ENCODE measurements around the gene NBEAL2.
A peak's percentile ranks its signal among the peaks of the same experiment; 100 is the strongest.

The NBEAL2 gene

GRCh38 chr3:46992231-46992630, 12.8 kb downstream of the NBEAL2 start:
- Mint-ChIP-seq H3K27me3 (no peaks in the 10 kb centered on the region), H3K36me3 (peaks cover 52% of the 10 kb centered on the region), H3K27ac (peak overlapping the region; percentile 30), H3K4me3 (no peak overlapping the region), H3K4me1 (peaks cover 44% of the 10 kb centered on the region), H3K9me3 (no peaks in the 10 kb centered on the region)
- CTCF ChIA-PET = interaction anchor here (1.2 kb wide), 1 partner anchor 12 kb away, joined by 4 read pairs; the partner anchor contains the start of gene NBEAL2
- DNase-seq = no peak

DNA sequence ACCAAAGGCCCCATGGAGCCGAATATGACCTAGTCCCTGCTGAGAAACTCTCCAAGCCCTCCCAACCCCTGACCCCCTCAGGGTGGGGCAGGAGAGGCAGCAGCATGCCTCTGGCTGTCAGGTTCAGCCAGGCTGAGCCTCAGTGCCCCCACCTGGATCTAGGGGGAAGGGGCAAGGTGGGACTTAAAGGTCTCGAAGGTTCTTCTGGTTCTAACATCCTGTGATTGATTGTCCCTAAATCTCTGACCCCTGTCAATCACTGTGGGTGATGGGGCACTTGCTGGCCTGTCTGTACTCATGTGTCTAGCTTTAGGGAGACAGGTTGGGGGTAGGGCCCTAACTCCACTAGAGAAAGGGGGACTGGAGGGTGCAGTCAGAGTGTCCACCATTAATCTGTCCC, 13.8 kb downstream of the NBEAL2 start:
- H3K4me3 Mint-ChIP-seq = no peak overlapping the region
- peaks cover 36% of the 10 kb centered on the region for H3K4me1 Mint-ChIP-seq
- H3K27me3 Mint-ChIP-seq = no peaks in the 10 kb centered on the region
- no peaks in the 10 kb centered on the region for H3K9me3 Mint-ChIP-seq
- H3K27ac Mint-ChIP-seq = peak overlapping the region; percentile 68
- CTCF ChIA-PET = interaction anchor here (0.6 to 1.2 kb wide), 4 partner anchors 11 to 46 kb away, joined by 3 to 4 read pairs (median 3); partner anchors contain the start of gene NBEAL2
- H3K36me3 Mint-ChIP-seq = peaks cover 52% of the 10 kb centered on the region
- DNase-seq = no peak

- Mint-ChIP-seq H3K36me3 (peaks cover 49% of the 10 kb centered on the region), H3K4me1 (peaks cover 30% of the 10 kb centered on the region), H3K27ac (no peak overlapping the region), H3K4me3 (no peak overlapping the region), H3K27me3 (no peaks in the 10 kb centered on the region), H3K9me3 (no peaks in the 10 kb centered on the region)
- CTCF ChIA-PET = interaction anchor here (0.6 to 0.9 kb wide), 2 partner anchors 12 to 25 kb away, joined by 3 read pairs; no protein-coding TSS in a partner anchor
- no peak for DNase-seq
Measured at GRCh38 chr3:46993986-46994385, 14.5 kb downstream of the NBEAL2 start.

- Mint-ChIP-seq H3K4me3 (no peak overlapping the region), H3K9me3 (no peaks in the 10 kb centered on the region), H3K27me3 (no peaks in the 10 kb centered on the region), H3K36me3 (peaks cover 43% of the 10 kb centered on the region), H3K27ac (no peak overlapping the region), H3K4me1 (peaks cover 19% of the 10 kb centered on the region)
- no peak for DNase-seq
- CTCF ChIA-PET = no interaction called here
Measured at GRCh38 chr3:46994801-46995731, 15.6 kb downstream of the NBEAL2 start.

DNA sequence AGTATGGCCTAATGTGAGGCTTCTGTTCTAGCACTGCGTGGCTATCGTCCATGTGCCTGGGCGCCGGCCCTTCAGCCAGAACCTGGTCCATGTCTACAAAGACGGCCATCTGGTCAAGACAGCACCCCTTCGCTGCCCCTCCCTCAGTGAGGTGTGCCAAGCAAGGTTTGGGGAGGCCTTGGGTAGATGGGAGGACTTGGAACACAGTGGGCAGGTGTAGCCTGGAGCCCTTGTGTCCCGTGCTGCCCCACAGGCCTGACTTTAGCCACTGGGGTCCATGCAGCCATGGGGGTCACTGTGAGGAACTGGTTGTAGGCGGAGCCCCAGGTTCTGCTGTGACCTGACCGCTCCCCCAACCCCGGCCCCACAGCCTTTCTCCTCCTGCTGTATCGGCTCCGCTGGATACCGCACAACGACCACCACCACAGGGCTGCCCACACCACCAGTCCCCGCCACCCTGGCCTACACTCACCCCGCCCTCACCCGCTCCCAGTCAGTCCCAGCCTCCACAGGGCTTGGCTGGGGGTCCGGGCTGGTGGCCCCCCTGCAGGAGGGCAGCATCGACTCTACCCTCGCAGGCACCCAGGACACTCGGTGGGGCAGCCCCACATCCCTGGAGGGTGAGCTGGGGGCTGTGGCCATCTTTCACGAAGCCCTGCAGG, 16.6 kb downstream of the NBEAL2 start:
- CTCF ChIA-PET = interaction anchor here (4.4 kb wide), 1 partner anchor 73 kb away, joined by 28 read pairs; no protein-coding TSS in a partner anchor

DNA sequence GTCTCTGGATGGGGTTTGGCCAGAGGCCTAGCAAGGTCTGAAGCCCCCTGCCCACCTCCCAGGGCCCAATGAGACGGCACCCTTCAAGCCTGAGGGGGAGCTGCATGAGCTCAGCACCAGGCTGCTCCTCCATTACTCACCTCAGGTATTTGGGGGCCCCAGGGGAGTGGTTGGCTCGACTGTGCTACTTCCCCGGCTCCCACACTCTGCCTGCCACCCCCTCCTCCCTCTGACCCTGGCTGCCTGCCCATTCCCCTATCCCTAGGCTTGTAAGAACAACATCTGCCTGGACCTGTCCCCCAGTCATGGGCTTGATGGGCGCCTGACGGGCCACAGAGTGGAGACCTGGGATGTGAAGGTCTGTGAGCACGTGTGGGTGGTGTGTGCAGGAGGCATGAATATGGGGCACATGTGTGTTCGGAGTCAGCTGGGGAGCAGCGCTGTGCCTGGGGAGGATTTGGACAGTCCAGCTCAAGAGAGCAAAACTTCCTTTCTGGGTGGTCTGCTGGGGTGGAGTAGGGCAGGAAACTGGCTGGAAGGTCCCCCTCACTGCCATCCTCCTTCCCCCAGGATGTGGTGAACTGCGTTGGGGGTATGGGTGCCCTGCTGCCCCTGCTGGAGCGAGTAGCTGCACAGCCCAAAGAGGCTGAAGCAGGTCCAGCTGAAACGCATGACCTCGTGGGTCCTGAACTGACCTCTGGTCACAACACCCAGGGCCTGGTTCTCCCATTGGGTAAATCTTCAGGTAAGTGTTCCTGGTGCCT, 17.4 kb downstream of the NBEAL2 start:
- no peak for DNase-seq
- H3K4me3 Mint-ChIP-seq = no peak overlapping the region
- no peaks in the 10 kb centered on the region for H3K27me3 Mint-ChIP-seq
- peaks cover 9% of the 10 kb centered on the region for H3K4me1 Mint-ChIP-seq
- H3K36me3 Mint-ChIP-seq = peaks cover 44% of the 10 kb centered on the region
- CTCF ChIA-PET = interaction anchor here (1.3 to 4.4 kb wide), 2 partner anchors 74 to 78 kb away, joined by 5 to 28 read pairs; no protein-coding TSS in a partner anchor
- H3K27ac Mint-ChIP-seq = peak overlapping the region; percentile 74
- no peaks in the 10 kb centered on the region for H3K9me3 Mint-ChIP-seq

More for the DNA sequence above, 16.6 kb downstream of the NBEAL2 start:
- no peaks in the 10 kb centered on the region for H3K27me3 Mint-ChIP-seq
- no peaks in the 10 kb centered on the region for H3K9me3 Mint-ChIP-seq
- no peak for DNase-seq
- H3K27ac Mint-ChIP-seq = no peak overlapping the region
- no peak overlapping the region for H3K4me3 Mint-ChIP-seq
- peaks cover 12% of the 10 kb centered on the region for H3K4me1 Mint-ChIP-seq
- peaks cover 41% of the 10 kb centered on the region for H3K36me3 Mint-ChIP-seq

DNA sequence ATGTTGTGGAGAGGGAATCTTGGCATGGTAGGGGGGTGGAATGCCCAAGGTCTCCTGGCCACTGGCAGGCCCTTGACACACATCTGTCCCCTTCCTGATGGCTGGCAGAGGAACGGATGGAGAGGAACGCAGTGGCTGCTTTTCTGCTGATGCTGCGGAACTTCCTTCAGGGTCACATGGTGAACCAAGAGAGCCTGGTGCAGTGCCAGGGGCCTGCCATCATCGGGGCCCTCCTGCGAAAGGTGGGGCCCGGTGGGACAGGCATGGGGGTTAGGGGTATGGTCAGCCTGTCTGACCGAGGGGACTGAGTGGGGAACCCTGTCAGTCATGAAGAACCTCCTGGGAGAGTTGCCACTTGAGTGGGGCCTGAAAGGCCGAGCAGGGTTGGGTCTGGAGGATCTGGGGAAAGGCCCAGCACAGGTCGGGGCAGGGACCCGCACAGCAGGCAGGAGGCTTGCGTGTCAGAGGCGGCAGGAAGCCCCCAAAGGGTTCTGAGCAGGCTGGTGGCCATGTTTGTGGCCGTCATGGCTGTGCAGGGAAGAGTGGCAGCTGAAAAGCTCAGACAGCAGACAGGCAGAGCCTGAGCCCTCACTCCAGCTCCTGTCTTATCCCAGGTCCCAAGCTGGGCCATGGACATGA, 18.1 kb downstream of the NBEAL2 start:
- Mint-ChIP-seq H3K4me3 (no peak overlapping the region), H3K9me3 (no peaks in the 10 kb centered on the region), H3K4me1 (peaks cover 9% of the 10 kb centered on the region), H3K36me3 (peaks cover 44% of the 10 kb centered on the region), H3K27ac (peak overlapping the region; percentile 24), H3K27me3 (no peaks in the 10 kb centered on the region)
- CTCF ChIA-PET = interaction anchor here (0.8 to 4.4 kb wide), 14 partner anchors 9 to 86 kb away, joined by 3 to 28 read pairs (median 4); partner anchors contain the start of gene NBEAL2
- DNase-seq = no peak

DNA sequence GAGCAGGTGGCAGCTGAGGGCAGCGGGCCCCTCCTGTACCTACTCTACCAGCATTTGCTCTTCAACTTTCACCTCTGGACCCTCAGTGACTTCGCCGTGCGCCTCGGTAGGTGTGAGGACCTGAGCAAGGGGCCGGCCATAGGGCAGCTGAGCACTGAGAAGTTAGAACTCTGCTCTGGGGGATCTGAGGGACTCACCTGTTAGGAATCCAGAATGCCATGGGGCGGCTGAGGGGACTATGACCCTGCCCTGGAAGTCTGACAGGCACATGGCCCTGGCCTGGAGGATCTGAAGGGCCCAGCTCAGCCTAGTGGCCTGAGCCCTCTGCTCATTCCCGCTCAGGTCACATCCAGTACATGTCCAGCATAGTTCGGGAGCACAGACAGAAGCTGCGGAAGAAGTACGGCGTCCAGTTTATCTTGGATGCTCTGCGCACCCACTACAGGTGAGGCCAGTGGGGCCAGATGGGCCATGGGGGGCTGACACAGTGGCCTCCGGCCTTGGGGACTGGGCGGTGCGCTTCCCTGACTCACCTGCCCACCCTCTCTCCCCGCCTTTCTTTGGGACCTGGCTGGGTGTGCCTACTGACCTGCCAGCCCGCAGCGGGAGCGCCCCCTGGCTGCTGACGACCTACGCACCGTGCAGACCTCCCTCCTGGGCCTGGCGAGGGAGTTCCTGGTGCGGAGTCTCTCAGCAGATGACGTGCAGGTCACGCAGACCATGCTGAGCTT, 18.8 kb downstream of the NBEAL2 start:
- no peak overlapping the region for H3K4me3 Mint-ChIP-seq
- peaks cover 44% of the 10 kb centered on the region for H3K36me3 Mint-ChIP-seq
- peaks cover 9% of the 10 kb centered on the region for H3K4me1 Mint-ChIP-seq
- no peaks in the 10 kb centered on the region for H3K9me3 Mint-ChIP-seq
- no peak overlapping the region for H3K27ac Mint-ChIP-seq
- no peaks in the 10 kb centered on the region for H3K27me3 Mint-ChIP-seq
- peak; percentile 81 for DNase-seq
- CTCF ChIA-PET = interaction anchor here (0.6 to 4.4 kb wide), 17 partner anchors 8 to 89 kb away, joined by 3 to 28 read pairs (median 4); partner anchors contain the start of gene NBEAL2

GRCh38 chr3:46998852-46999515, 19.5 kb downstream of the NBEAL2 start:
- DNase-seq = no peak
- H3K27ac Mint-ChIP-seq = no peak overlapping the region
- no peaks in the 10 kb centered on the region for H3K9me3 Mint-ChIP-seq
- H3K4me1 Mint-ChIP-seq = peaks cover 9% of the 10 kb centered on the region
- no peak overlapping the region for H3K4me3 Mint-ChIP-seq
- CTCF ChIA-PET = interaction anchor here (0.6 to 4.4 kb wide), 12 partner anchors 11 to 89 kb away, joined by 3 to 28 read pairs (median 4); partner anchors contain the start of gene NBEAL2
- H3K27me3 Mint-ChIP-seq = no peaks in the 10 kb centered on the region
- peaks cover 51% of the 10 kb centered on the region for H3K36me3 Mint-ChIP-seq

DNA sequence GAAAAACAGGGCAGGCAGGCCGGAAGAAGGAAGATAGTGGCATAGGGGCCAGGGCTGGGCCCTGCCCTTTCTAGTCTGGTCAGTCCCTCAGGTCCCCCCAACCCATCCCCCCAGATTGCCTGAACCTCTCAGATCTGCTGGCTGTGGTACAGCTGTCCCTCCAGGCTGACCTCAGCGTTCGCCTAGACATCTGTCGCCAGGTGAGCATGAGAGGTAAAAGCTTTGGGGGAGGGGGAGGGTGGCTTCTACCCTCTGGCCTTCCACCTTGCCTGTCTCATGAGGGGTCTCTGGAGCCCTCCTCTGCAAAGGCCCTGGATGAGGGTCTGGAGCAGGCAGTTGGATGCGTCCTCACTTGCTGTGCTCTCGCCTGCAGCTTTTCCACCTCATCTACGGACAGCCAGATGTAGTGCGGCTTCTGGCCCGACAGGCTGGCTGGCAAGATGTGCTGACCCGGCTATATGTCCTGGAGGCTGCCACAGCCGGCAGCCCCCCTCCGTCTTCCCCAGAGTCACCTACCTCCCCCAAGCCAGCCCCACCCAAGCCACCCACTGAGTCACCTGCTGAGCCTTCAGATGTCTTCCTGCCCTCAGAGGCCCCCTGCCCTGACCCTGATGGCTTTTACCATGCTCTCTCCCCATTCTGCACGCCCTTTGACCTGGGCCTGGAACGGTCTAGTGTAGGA, 20.2 kb downstream of the NBEAL2 start:
- H3K27ac Mint-ChIP-seq = no peak overlapping the region
- no peak overlapping the region for H3K4me3 Mint-ChIP-seq
- DNase-seq = no peak
- H3K4me1 Mint-ChIP-seq = peaks cover 9% of the 10 kb centered on the region
- H3K27me3 Mint-ChIP-seq = no peaks in the 10 kb centered on the region
- no peaks in the 10 kb centered on the region for H3K9me3 Mint-ChIP-seq
- CTCF ChIA-PET = interaction anchor here (1.1 to 4.4 kb wide), 5 partner anchors 29 to 90 kb away, joined by 3 to 28 read pairs (median 8); no protein-coding TSS in a partner anchor
- H3K36me3 Mint-ChIP-seq = peaks cover 49% of the 10 kb centered on the region

DNA sequence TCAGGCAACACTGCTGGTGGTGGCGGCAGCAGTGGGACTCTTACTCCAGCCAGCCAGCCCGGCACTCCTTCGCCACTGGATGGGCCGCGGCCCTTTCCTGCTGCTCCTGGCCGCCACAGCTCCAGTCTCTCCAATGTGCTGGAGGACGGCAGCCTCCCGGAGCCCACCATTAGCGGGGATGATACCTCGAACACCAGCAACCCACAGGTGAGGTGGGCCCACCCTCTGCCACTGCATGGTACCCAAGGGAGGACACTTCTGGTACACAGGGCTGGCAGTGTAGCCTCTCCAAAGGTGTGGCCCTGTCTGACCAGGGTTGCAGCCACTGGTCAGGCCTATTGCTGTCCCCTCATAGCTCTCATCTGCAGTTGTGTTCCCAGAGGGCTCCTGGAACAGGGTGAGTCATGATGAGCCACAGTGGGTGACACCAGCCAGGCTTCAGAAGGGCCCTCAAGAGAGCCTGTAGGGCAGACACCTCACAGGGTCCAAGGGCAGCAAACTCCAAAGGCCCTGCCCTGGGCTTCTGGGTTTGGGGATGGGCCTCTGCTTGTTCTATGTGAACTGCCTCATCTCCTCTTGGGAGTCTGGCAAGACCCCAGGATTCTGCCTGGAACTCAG, 20.8 kb downstream of the NBEAL2 start:
- no peak overlapping the region for H3K27ac Mint-ChIP-seq
- CTCF ChIA-PET = interaction anchor here (4.4 kb wide), 1 partner anchor 77 kb away, joined by 28 read pairs; no protein-coding TSS in a partner anchor
- peaks cover 47% of the 10 kb centered on the region for H3K36me3 Mint-ChIP-seq
- no peaks in the 10 kb centered on the region for H3K27me3 Mint-ChIP-seq
- H3K9me3 Mint-ChIP-seq = no peaks in the 10 kb centered on the region
- H3K4me3 Mint-ChIP-seq = no peak overlapping the region
- no peak for DNase-seq
- peaks cover 9% of the 10 kb centered on the region for H3K4me1 Mint-ChIP-seq

Measured in activated naive CD4-positive, alpha-beta T cell treated with anti-CD3 and anti-CD28 coated beads, Interleukin-2, amount 10 ng/mL, durations not matched to agents 7 days and 5 days (primary cell).